GM12878 (cell line): ENCODE results near the gene MAD1L1. TPM values are rescaled to one million over a fixed set of nuclear protein-coding genes. Genes with fewer than 3 reads are reported as not detected.

ENCODE experiments used
- ATAC-seq: fragments of 200-7000 bp; cut with Tn5 transposase; 3 replicates; pipeline ENCODE4 v1.9.1; 2020; ENCODE audit warnings: mild to moderate bottlenecking, moderate library complexity
- BruUV-seq: library from RNA; stranded (reverse); fragments of 400-500 nt; replicated peaks from 2 replicates; lab custom pipeline; 2021; lab: Mats Ljungman, UMichigan
- CTCF ChIA-PET: fragments of 300-600 bp; sonication (Branson Sonifier 250); formaldehyde crosslinking; extraction: SDS; loops from one replicate; lab custom pipeline; 2021; ENCODE audit warnings: inconsistent platforms; lab: Yijun Ruan, JAX
- POLR2A ChIA-PET: fragments of 350-600 bp; formaldehyde crosslinking; extraction: SDS; loops from one replicate; lab custom pipeline; 2021; ENCODE audit warnings: inconsistent platforms; lab: Charles Lee
- RAD21 ChIA-PET: fragments of 300-600 bp; sonication (Branson Sonifier 250); formaldehyde crosslinking; loops from one replicate; lab custom pipeline; 2023; ENCODE audit warnings: antibody characterized with exemption; ENCODE audit not compliant: unreplicated experiment; lab: Charles Lee
- SMC1A ChIA-PET: fragments of 300-600 bp; sonication (Branson Sonifier 250); formaldehyde crosslinking; loops from one replicate; lab custom pipeline; 2023; ENCODE audit not compliant: unreplicated experiment, uncharacterized antibody; lab: Charles Lee
- DNase-seq: peaks from one replicate; pipeline ENCODE4 v3.0.0-alpha.2; 2011; ENCODE audit warnings: low read depth, low spot score
- FAIRE-seq: peaks from 3 replicates; lab custom pipeline; 2011; peaks lifted over from hg19 to GRCh38; lab: Jason Lieb, UNC
- H2AFZ ChIP-seq: 2 replicates; pipeline ENCODE4 v1.6.0; 2011; ENCODE audit warnings: low read depth, low read length, control low read depth; ENCODE audit not compliant: control insufficient read depth
- H3K27ac ChIP-seq: 2 replicates; pipeline ENCODE4 v1.5.1; 2011; ENCODE audit warnings: control low read depth; ENCODE audit not compliant: control insufficient read depth, insufficient read depth
- H3K27me3 ChIP-seq, 2 experiments: replicated peaks in 1 of 2; 2 replicates each; pipeline versions ENCODE4 v1.6.0 to v1.6.1; 2011; ENCODE audit warnings: low read length in 1 of 2; ENCODE audit not compliant: control insufficient read depth in 2 of 2, insufficient read depth in 2 of 2
- H3K36me3 ChIP-seq, 2 experiments: 2 replicates each; pipeline ENCODE4 v1.5.1; 2011; ENCODE audit warnings: low read length in 1 of 2; ENCODE audit not compliant: control insufficient read depth in 2 of 2, insufficient read depth in 2 of 2
- H3K4me1 ChIP-seq: 2 replicates; pipeline ENCODE4 v1.6.1; 2011; ENCODE audit warnings: mild to moderate bottlenecking, low read length, moderate library complexity, mixed read lengths; ENCODE audit not compliant: control insufficient read depth, insufficient read depth
- H3K4me2 ChIP-seq: 2 replicates; pipeline ENCODE4 v1.6.0; 2011; ENCODE audit warnings: control low read depth; ENCODE audit not compliant: control insufficient read depth, insufficient read depth
- H3K4me3 ChIP-seq: fragments of 200-600 bp; sonication (generic); 2 replicates; pipeline ENCODE4 v1.5.1; 2016
- H3K79me2 ChIP-seq: 2 replicates; pipeline ENCODE4 v1.6.0; 2011; ENCODE audit warnings: low read length; ENCODE audit not compliant: control insufficient read depth, insufficient read depth
- H3K9ac ChIP-seq: 2 replicates; pipeline ENCODE4 v1.8.0; 2011; ENCODE audit warnings: low read length, control low read depth, mixed read lengths; ENCODE audit not compliant: control insufficient read depth, insufficient read depth
- H3K9me3 ChIP-seq: replicated peaks from 3 replicates; pipeline ENCODE4 v1.5.1; 2011; ENCODE audit warnings: mild to moderate bottlenecking, low read length; ENCODE audit not compliant: control insufficient read depth, insufficient read depth
- H4K20me1 ChIP-seq: 2 replicates; pipeline ENCODE4 v1.6.0; 2011; ENCODE audit not compliant: control insufficient read depth, insufficient read depth
- ATF2 ChIP-seq: IDR thresholded peaks from 2 replicates; pipeline ENCODE4 v1.6.1; 2012; ENCODE audit warnings: low read length, inconsistent platforms
- BACH1 ChIP-seq: fragments of 450-650 bp; IDR thresholded peaks from 2 replicates; pipeline ENCODE4 v1.6.1; 2017; ENCODE audit warnings: mild to moderate bottlenecking, borderline replicate concordance
- CHD2 ChIP-seq: IDR thresholded peaks from 2 replicates; pipeline ENCODE4 v1.6.1; 2011; ENCODE audit warnings: low read depth, low read length, improper control_type of control experiment, borderline replicate concordance
- E4F1 ChIP-seq: fragments of 450-650 bp; IDR thresholded peaks from 2 replicates; pipeline ENCODE4 v1.6.1; 2018; ENCODE audit warnings: borderline replicate concordance, mild to moderate bottlenecking; ENCODE audit not compliant: partially characterized antibody
- IRF5 ChIP-seq: fragments of 450-650 bp; IDR thresholded peaks from 2 replicates; pipeline ENCODE4 v1.6.1; 2017; ENCODE audit warnings: borderline replicate concordance
- LARP7 ChIP-seq: fragments of 450-650 bp; IDR thresholded peaks from 2 replicates; pipeline ENCODE4 v1.6.1; 2017; ENCODE audit warnings: mild to moderate bottlenecking
- NBN ChIP-seq: fragments of 450-650 bp; IDR thresholded peaks from 2 replicates; pipeline ENCODE4 v1.6.1; 2016
- PBX3 ChIP-seq: IDR thresholded peaks from 2 replicates; pipeline ENCODE4 v1.6.1; 2011; ENCODE audit warnings: mild to moderate bottlenecking, low read depth, low read length, moderate library complexity; ENCODE audit not compliant: insufficient replicate concordance
- SMAD1 ChIP-seq: fragments of 450-650 bp; IDR thresholded peaks from 2 replicates; pipeline ENCODE4 v1.6.1; 2018; ENCODE audit warnings: mild to moderate bottlenecking, low read depth; ENCODE audit not compliant: partially characterized antibody
- SUZ12 ChIP-seq: fragments of 200-600 bp; sonication (generic); IDR thresholded peaks from one replicate; pipeline ENCODE4 v1.6.1; 2018; ENCODE audit warnings: antibody characterized with exemption, mild to moderate bottlenecking; ENCODE audit not compliant: unreplicated experiment
- USF1 ChIP-seq: IDR thresholded peaks from 2 replicates; pipeline ENCODE4 v1.6.1; 2011; ENCODE audit warnings: borderline replicate concordance, low read depth, mild to moderate bottlenecking, moderate library complexity, mixed read lengths, low read length; ENCODE audit not compliant: insufficient read depth; ENCODE audit errors: extremely low read length
- WGBS: methylation state at CpG from one replicate; pipeline ENCODE4 v1.1.6; 2016; ENCODE audit warnings: low lambda C conversion rate; ENCODE audit not compliant: insufficient replicate concordance, insufficient coverage; ENCODE audit errors: missing lambda C conversion rate; 5-methylcytosine and 5-hydroxymethylcytosine counted together
- in situ Hi-C: fragments of 300-500 bp; cut with MboI; formaldehyde crosslinking; loops from 9 replicates; pipeline ENCODE4 v1.14.3; 2018; ENCODE audit warnings: mixed read lengths
- intact Hi-C: fragments of 100-400 bp; cut with micrococcal nuclease; formaldehyde crosslinking; loops from one replicate; pipeline ENCODE4 v1.14.2; 2022; ENCODE audit not compliant: unreplicated experiment
- polyA plus RNA-seq, 11 experiments: library from polyadenylated mRNA; depleted of rRNA in 4 of 11; unstranded in 6 of 11; stranded (reverse) in 5 of 11; fragments of >200 nt; fragmentation: Nextera tagmentation in 4 of 11; fragmentation: Illumina TruSeq in 1 of 11; extraction: Ambion mirVana in 4 of 11; extraction: Trizol in 1 of 11; gene quantifications; 1 replicate in 1 of 11; 2 replicates in 10 of 11; pipeline versions ENCODE4 v1.2.1 to v1.2.3, GENCODE V29; 2011 to 2016; ENCODE audit warnings: inconsistent platforms in 2 of 11, missing spikeins in 2 of 11, low read depth in 1 of 11
- total RNA-seq, 4 experiments: library from RNA; depleted of rRNA in 3 of 4; stranded (reverse); fragments of >200 nt in 3 of 4; fragmentation: Illumina TruSeq in 1 of 4; extraction: Trizol in 1 of 4; gene quantifications; 2 replicates each; pipeline versions ENCODE4 v1.2.1 to v1.2.3, GENCODE V29; 2013 to 2021

MAD1L1 gene
- total and polyA plus RNA-seq, 10 of the 15 experiments (the other 5 are each of a cell fraction or from before 2014, with no cell fraction given): 2.2 to 76.8 (median 38.3) TPM

- ATAC-seq (no peak), DNase-seq (no peak), FAIRE-seq (no peak)
- intact Hi-C loops (loop anchor here (1.0 to 10.0 kb wide), 2 partner anchors 9 to 390 kb away; no protein-coding TSS in a partner anchor), in situ Hi-C loops (no loop called here)
- Histone ChIP-seq H4K20me1 (no peaks in the 10 kb centered on the region), H3K9me3 (no peaks in the 10 kb centered on the region), H3K4me1 (no peaks in the 10 kb centered on the region), H3K36me3 (peaks cover 0 to 4% of the 10 kb centered on the region in 2 experiments; a peak in 2 of 4 replicates), H3K4me3 (no peak overlapping the region), H3K4me2 (no peak overlapping the region), H2AFZ (no peak overlapping the region), H3K9ac (no peak overlapping the region), H3K27me3 (no peaks in the 10 kb centered on the region), H3K27ac (no peak overlapping the region), H3K79me2 (no peaks in the 10 kb centered on the region)
- WGBS: 95% methylated on average over 11 of the region's 17 CpGs
- RAD21 ChIA-PET: no interaction called here
- SMC1A ChIA-PET: no interaction called here
- CTCF ChIA-PET: no interaction called here
- TF ChIP-seq LARP7 (no peak), ATF2 (no peak), USF1 (no peak), IRF5 (no peak), CHD2 (no peak), BACH1 (no peak), NBN (no peak), SMAD1 (no peak), PBX3 (no peak), SUZ12 (no peak), E4F1 (no peak)
- POLR2A ChIA-PET: no interaction called here
- no TSS peak for BruUV-seq
These were observed 417.7 kb downstream of the MAD1L1 start for GRCh38 chr7:1815051-1815481.
